HG03135 (cell line): ENCODE measurements around the gene GGNBP2.
"Not testable (repeated sequence)": the region's sequence is repeated elsewhere in the genome, so short reads cannot be mapped to it uniquely, and the experiment has no call there.

ENCODE experiments used
- ATAC-seq: cut with Tn5 transposase; IDR thresholded peaks from one replicate; pipeline ENCODE4 v1.9.1; 2021; ENCODE audit warnings: mild to moderate bottlenecking, moderate library complexity; ENCODE audit not compliant: unreplicated experiment

Gene GGNBP2

GRCh38 chr17:36544307-36545076 is at the start of gene GGNBP2:
GGNBP2 (plus strand) TSS chr17:36544919; CDS start chr17:36545725, 806 bp downstream.
- ATAC-seq = peak; percentile 47

DNA sequence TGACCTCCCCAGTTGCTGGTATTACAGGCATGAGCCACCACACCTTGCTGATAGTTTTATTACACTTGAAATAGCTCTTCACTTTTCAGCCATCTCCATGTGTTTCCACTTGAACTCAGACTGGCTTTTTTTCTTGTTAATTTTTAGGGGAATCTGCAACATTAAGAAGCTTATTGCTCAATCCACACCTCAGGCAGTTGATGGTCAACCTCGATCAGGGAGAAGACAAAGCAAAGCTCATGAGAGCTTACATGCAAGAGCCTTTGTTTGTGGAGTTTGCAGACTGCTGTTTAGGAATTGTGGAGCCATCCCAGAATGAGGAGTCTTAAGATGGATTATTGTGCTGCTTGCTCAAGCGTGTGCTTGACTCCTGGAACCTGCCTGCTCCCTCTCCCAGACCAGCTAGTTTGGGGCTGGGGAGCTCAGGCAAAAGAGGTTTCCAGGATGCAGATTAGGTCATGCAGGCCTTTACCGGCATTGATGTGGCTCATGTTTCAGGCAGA is 49.6 kb upstream of the GGNBP2 start:
- no peak for ATAC-seq

- no peak for ATAC-seq
These were observed 48.5 kb upstream of the GGNBP2 start for GRCh38 chr17:36496018-36496789.

- no peak for ATAC-seq
These were observed 46.6 kb upstream of the GGNBP2 start for GRCh38 chr17:36498155-36498554.

GRCh38 chr17:36498560-36499300 is 46.0 kb upstream of the GGNBP2 start:
- ATAC-seq = no peak

DNA sequence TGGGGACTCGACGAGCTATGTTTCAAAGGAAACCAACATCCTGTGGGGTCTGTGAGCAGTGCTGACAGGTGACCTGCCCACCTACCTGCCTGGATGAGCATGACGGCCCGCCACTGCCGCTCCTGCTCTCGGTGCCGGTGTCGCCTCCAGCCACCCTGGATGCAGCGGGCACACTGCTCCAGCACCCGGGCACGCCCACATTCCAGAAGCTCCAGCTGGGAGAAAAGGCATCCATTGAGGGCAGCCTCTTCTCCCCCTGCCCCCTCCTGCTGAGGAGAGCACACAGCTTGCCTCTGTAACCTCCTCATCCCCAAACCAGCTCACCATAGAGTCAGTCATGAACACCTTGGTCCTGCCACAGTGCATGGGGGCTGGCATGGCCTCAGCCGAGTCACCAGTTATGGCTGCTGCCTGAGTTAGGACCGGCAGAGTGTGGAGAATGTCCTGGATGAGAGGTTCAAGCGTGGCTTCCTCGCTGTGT is 43.9 kb upstream of the GGNBP2 start:
- no peak for ATAC-seq

GRCh38 chr17:36501351-36501750 is 43.4 kb upstream of the GGNBP2 start:
- no peak for ATAC-seq

GRCh38 chr17:36501963-36502362 is 42.8 kb upstream of the GGNBP2 start:
- no peak for ATAC-seq

DNA sequence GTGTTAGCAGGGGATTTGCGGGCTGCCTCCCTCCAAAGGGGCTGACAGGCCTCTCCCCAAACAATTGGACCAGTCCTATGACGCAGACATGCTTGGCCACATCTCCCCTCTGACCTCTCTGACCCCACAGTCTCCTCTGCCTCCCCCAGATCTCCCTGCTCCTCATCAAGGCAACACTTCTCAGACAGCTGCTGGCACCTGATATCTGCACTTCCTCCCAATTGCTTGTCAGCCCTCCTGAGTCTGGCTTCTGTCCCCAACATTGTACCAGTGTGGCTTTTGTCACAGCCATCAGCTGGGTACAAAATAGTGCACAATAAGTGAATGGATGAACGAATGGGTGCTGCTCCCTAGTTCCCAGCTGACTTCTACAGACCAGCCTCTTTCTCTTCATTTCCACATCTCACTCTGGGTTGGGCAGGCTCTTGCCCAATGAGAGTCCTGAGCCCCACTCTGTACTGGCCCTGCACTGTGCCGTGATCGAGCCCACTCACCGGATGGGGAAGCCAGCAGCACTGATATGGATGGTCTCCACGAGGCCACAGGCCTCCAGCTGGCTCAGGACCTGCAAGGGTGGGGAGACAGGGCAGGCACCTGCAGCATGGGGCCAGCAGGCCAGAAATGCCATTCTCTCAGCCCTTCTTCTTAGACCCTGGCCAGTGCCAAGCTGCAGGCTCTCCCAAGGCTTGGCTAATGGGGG is 41.1 kb upstream of the GGNBP2 start:
- ATAC-seq = no peak

- ATAC-seq = no peak
These were observed 40.6 kb upstream of the GGNBP2 start for GRCh38 chr17:36504156-36504545.

DNA sequence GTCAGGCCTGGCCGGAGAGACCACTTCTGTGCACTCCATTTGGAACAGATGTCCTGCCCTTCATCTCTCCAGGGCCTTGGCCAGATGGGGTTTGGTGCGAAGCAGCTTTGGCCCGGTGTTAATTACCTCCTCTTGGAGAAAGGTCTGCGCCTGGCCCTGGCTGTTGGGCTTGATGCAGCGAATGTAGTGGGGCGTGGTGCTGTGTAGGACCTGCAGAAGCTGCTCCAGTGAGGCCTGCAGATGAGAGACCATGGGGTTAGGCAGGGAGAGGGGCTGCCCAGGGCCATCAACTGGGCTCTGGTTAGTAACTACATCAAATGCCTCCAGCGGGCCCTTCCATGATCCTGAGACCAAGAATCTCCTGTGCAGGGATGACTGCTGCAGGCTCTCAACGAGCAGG is 39.5 kb upstream of the GGNBP2 start:
- ATAC-seq = no peak

DNA sequence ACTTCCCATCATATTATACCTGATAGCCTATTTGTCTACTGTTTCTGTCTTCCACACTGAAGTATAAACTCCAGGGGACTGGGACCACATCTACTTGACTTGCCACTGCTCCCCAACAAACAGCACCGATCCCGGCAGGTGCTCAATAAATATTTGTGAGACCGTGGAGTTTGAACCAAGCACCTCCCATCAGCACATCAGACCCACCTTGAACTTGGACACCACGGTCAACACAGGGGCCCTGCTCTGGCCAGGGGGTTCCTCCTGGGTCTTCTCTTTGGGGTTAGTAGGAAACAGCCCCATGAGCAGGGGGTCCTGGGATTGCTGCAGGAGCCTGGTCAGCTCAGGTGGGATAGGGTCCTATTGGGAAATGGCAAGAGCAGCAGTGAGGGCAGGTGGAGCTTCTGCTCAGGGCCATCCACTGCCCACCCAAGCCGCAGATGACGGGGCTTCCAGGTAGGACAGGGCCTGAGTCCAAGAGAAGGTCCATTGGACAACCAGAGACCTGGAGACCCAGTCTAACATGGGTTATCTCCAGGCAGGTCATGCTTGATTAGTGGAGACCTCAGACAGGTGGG is 38.4 kb upstream of the GGNBP2 start:
- no peak for ATAC-seq

DNA sequence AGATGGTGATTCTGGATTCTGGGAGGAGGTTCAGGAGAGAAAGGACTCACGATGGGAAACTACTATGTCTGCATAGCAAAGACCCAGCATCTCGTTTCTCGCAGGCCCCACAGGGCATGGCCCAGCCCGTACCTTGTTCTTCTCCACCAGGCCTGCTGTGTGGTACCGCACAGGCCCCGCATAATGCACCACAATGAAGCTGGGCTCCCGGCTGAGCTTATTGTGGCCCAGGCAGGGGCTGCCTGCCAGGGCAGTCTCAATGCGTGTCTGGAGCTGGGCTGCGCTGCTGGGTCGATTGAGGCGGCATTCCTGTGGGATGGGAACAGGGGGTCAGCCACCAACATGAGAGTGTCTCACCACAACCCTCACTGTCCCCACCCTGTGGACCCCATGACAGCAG is 37.9 kb upstream of the GGNBP2 start:
- no peak for ATAC-seq

DNA sequence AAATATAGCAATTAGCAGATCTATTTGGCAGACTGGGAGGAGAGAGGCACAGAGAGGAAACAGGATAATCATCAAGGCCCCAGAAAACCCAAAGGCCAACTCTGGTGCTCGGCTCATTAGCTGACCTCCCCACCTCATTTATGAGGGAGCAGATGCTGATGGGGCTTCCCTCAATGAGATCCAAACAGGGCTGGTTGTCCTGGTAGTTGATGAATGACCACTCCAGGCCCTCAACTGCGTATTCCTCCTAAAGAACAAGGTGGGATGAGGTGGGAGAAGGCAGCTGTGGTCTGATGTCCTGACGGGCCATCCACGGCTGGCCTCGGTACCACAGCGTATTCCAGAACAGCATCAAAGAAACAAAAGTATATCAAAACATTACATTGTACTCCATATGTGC is 37.5 kb upstream of the GGNBP2 start:
- ATAC-seq = no peak

DNA sequence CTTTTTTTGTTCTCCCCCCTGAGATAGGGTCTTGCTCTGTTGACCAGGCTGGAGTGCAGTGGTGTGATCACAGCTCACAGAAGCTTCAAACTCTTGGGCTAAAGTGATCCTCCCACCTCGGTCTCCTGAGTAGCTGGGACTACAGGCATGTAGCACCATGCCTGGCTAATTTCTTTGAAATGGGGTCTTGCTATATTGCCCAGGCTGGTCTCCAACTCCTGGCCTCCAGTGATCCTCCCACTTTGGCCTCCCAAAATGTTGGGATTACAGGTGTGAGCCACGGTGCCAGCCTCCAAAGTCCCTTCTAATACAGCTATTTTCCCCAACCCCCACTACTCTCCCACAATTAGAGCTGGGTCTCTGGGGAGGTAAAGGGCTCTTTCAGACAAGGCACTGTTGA is 36.3 kb upstream of the GGNBP2 start:
- not testable (repeated sequence) for ATAC-seq

- no peak for ATAC-seq
These were observed 35.3 kb upstream of the GGNBP2 start for GRCh38 chr17:36509272-36509985.

DNA sequence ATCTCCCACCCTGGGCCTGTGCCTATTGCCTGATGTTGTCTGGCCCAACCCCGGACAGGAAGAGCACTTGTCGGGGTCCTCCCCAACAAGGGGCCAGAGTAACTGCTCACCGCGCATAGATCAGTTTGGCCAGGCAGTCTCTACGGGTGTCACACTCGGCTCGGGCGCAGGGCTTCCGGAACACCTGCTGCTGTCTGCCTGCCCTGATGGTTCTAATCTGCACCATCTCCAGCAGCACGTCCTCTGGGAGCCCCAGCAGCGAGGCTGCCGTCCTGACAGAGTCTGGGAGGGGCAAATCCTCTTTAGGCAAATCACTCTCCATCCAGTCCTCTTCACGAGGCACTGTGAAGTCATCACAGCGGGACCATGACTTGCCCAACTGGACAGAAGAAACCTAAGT is 34.1 kb upstream of the GGNBP2 start:
- ATAC-seq = no peak

GRCh38 chr17:36511216-36511615 is 33.5 kb upstream of the GGNBP2 start:
- no peak for ATAC-seq

GRCh38 chr17:36512641-36513040 is 32.1 kb upstream of the GGNBP2 start:
- ATAC-seq = no peak

- ATAC-seq = no peak
These were observed 29.9 kb upstream of the GGNBP2 start for GRCh38 chr17:36514856-36515255.
